Measurements from ENCODE around the gene DLG2. TPM values are rescaled to one million over a fixed set of nuclear protein-coding genes. Genes with fewer than 3 reads are reported as not detected.

DLG2 gene
- total and polyA plus RNA-seq, 9 of the 15 experiments (the other 6 are each of a cell fraction or from before 2014, with no cell fraction given) = 0.52 to 1.6 (median 0.95) TPM

DNA sequence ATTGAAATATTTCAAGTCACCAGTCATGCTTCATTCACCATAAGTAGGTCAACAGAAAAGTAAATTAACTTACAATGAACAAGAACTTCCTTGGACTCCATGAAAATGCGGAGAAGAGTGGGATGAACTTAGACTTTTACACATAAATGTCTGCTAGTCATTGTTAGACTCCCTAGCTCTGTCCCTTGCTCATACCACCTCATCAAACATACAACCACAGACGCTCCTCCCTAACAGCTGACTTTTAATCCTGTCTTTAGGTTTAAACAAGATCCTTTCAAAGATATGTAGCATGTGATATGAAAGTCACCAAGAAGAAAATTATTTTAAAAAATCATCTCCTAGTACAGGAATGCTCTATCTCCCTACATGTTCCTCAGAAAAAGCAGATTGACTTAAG lies 248.1 kb downstream of the DLG2 start:
- TF ChIP-seq ZSCAN29 (IDR thresholded peaks at IDR 0.05) (no peak), NFIX (CRISPR knock-in tag; IDR thresholded peaks at IDR 0.05; ENCODE audit: low read depth) (no peak), KDM2B (CRISPR knock-in tag; IDR thresholded peaks at IDR 0.05) (no peak), GATAD2A (IDR thresholded peaks at IDR 0.05) (no peak), PURB (CRISPR knock-in tag; IDR thresholded peaks at IDR 0.05; ENCODE audit: low read depth) (no peak), CTBP1 (IDR thresholded peaks at IDR 0.05; ENCODE audit: borderline replicate concordance) (no peak), ZNF253 (CRISPR knock-in tag; conservative IDR thresholded peaks at IDR 0.05) (no peak), ZNF274 (IDR thresholded peaks at IDR 0.05; ENCODE audit: borderline replicate concordance, low read depth, low read length) (no peak), U2AF1 (optimal IDR thresholded peaks at IDR 0.05; ENCODE audit: low read depth, low read length) (no peak), GABPB2 (CRISPR knock-in tag; conservative IDR thresholded peaks at IDR 0.05) (no peak), ZNF592 (IDR thresholded peaks at IDR 0.05) (no peak), SREBF2 (CRISPR knock-in tag; IDR thresholded peaks at IDR 0.05) (no peak), TEAD4 (IDR thresholded peaks at IDR 0.05; ENCODE audit: low read length) (no peak), TEAD4 (CRISPR knock-in tag; IDR thresholded peaks at IDR 0.05; ENCODE audit: borderline replicate concordance) (no peak), SIN3A (IDR thresholded peaks at IDR 0.05; ENCODE audit: borderline replicate concordance in 2 of 2, control insufficient read depth in 1 of 2, low read depth in 2 of 2, low read length in 2 of 2) (no peak), HDAC1 (IDR thresholded peaks at IDR 0.05) (no peak), SRSF3 (IDR thresholded peaks at IDR 0.05; ENCODE audit: insufficient read depth, low read length) (no peak)
- POLR2A ChIA-PET = no interaction called here
- BruUV-seq (replicated peaks) = no TSS peak

More for the DNA sequence above, 248.1 kb downstream of the DLG2 start:
- ATAC-seq (no peak), FAIRE-seq (no peak), DNase-seq (ENCODE audit: extremely low read depth in 1 of 4, low spot score in 3 of 4) (no peak)
- H2AFZ ChIP-seq (ENCODE audit: low read depth, low read length) = no peak overlapping the region
- no peaks in the 10 kb centered on the region; a peak in 1 of 5 replicates for H3K27me3 ChIP-seq (ENCODE audit: control insufficient read depth in 2 of 2, insufficient read depth in 2 of 2, low read length in 2 of 2)
- H3K9me1 ChIP-seq (ENCODE audit: control insufficient read depth, insufficient read depth, low read length) = no peaks in the 10 kb centered on the region
- CTCF ChIA-PET (ENCODE audit: low intra/inter-chr PET ratio) = no interaction called here
- H3K9ac ChIP-seq (ENCODE audit: insufficient read depth in 1 of 2, low read depth in 2 of 2, low read length in 2 of 2) = no peak overlapping the region
- H3K27ac ChIP-seq (ENCODE audit: extremely low read depth, low read depth, low read length) = no peak overlapping the region
- intact Hi-C loops (cut with micrococcal nuclease) = no loop called here
- H3K4me3 ChIP-seq = no peak overlapping the region
- no peaks in the 10 kb centered on the region for H4K20me1 ChIP-seq (replicated peaks; ENCODE audit: control insufficient read depth, insufficient read depth, low read length)
- no peak overlapping the region for H3K4me2 ChIP-seq (ENCODE audit: insufficient read depth, low read length)
- in situ Hi-C loops (cut with MboI) = no loop called here
- no peaks in the 10 kb centered on the region for H3K4me1 ChIP-seq (replicated peaks in 1 of 2; ENCODE audit: control insufficient read depth in 2 of 2, insufficient read depth in 2 of 2, low read length in 2 of 2)
- 0% methylated on average over 2 of the region's 2 CpGs for WGBS (ENCODE audit: insufficient coverage, low coverage, missing lambda C conversion rate)
- no peaks in the 10 kb centered on the region for H3K36me3 ChIP-seq (ENCODE audit: control insufficient read depth, insufficient read depth, low read length)
- H3K9me3 ChIP-seq (replicated peaks; ENCODE audit: control insufficient read depth, insufficient read depth, low read depth, low read length) = no peaks in the 10 kb centered on the region
- H3K79me2 ChIP-seq (ENCODE audit: control insufficient read depth, insufficient read depth, low read length) = no peaks in the 10 kb centered on the region

All from K562 (cell line).